ENCODE results near the gene GGCX. TPM values are rescaled to one million over a fixed set of nuclear protein-coding genes. Genes with fewer than 3 reads are reported as not detected.

Gene GGCX
- total and polyA plus RNA-seq, 2 of the 13 experiments (the other 11 are each of a cell fraction or from before 2014, with no cell fraction given) = 72.5 to 103 TPM

DNA sequence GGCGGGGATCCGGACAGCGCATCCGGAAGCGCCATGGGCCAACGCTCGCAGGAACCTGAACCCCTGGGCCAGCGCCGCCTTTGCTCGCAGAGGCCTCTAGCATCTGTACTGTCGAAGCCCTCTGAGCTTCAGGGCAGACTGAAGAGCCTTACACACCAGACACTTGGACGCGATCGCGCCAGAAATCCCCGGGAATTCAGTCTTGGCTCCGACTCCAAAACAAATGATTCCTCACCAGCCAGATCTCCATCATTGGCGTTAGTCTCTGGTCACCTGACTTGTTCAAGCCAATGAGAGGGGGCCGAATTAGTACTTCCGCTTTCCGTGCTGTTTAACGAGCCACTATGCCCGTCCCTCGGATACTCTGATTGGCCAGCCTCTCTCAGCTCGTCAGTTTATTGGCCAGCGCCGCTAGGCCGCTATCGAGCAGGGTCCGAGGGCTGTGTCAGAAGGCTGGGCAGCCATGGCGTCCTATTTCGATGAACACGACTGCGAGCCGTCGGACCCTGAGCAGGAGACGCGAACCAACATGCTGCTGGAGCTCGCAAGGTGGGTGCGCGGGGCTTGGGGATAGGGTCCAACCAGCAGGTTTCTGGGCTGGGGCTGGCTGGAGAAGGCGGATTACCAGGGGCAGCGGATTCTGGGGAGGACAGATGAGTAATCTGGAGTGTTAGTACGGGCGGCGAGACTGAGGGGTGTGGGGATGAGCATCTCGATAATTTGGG is 34.2 kb upstream of the GGCX start, which contains the start of gene RNF181 (continued):
- TF ChIP-seq, protein P1, sequence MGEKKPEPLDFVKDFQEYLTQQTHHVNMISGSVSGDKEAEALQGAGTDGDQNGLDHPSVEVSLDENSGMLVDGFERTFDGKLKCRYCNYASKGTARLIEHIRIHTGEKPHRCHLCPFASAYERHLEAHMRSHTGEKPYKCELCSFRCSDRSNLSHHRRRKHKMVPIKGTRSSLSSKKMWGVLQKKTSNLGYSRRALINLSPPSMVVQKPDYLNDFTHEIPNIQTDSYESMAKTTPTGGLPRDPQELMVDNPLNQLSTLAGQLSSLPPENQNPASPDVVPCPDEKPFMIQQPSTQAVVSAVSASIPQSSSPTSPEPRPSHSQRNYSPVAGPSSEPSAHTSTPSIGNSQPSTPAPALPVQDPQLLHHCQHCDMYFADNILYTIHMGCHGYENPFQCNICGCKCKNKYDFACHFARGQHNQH (CRISPR knock-in tag; IDR thresholded peaks at IDR 0.05) = no peak; the same call in none of the 2 replicates
- TF ChIP-seq ZNF644 (CRISPR knock-in tag; IDR thresholded peaks at IDR 0.05; ENCODE audit: low read depth) (no peak), RCOR2 (CRISPR knock-in tag; IDR thresholded peaks at IDR 0.05) (no peak), ZNF383 (CRISPR knock-in tag; IDR thresholded peaks at IDR 0.05; ENCODE audit: borderline replicate concordance) (no peak), RAD51 (IDR thresholded peaks at IDR 0.05; ENCODE audit: borderline replicate concordance) (peak; percentile 83), ISL2 (CRISPR knock-in tag; IDR thresholded peaks at IDR 0.05) (peak; percentile 59; the same call in 1 of the 2 replicates), ZSCAN12 (CRISPR knock-in tag; IDR thresholded peaks at IDR 0.05) (no peak; the same call in 1 of the 2 replicates), CEBPG (CRISPR knock-in tag; IDR thresholded peaks at IDR 0.05) (no peak), SRSF9 (IDR thresholded peaks at IDR 0.05; ENCODE audit: borderline replicate concordance, insufficient read depth, low read depth, low read length, poor library complexity, severe bottlenecking) (no peak), HHEX (CRISPR knock-in tag; IDR thresholded peaks at IDR 0.05) (no peak), ZNF510 (CRISPR knock-in tag; IDR thresholded peaks at IDR 0.05; ENCODE audit: low read depth) (no peak), ZNF562 (CRISPR knock-in tag; IDR thresholded peaks at IDR 0.05; ENCODE audit: borderline replicate concordance) (no peak), ESRRA (CRISPR knock-in tag; IDR thresholded peaks at IDR 0.05; ENCODE audit: low read depth) (peak; percentile 59; the same call in 1 of the 2 replicates), ZNF354B (CRISPR knock-in tag; IDR thresholded peaks at IDR 0.05) (no peak; the same call in 1 of the 2 replicates), ZNF713 (CRISPR knock-in tag; IDR thresholded peaks at IDR 0.05) (no peak), ZFP41 (CRISPR knock-in tag; IDR thresholded peaks at IDR 0.05; ENCODE audit: borderline replicate concordance) (peak; percentile 20; the same call in 1 of the 2 replicates), MYC (CRISPR knock-in tag; IDR thresholded peaks at IDR 0.05; ENCODE audit: borderline replicate concordance) (peak; percentile 75; the same call in 1 of the 2 replicates), ZNF766 (CRISPR knock-in tag; IDR thresholded peaks at IDR 0.05; ENCODE audit: borderline replicate concordance) (peak; percentile 42; the same call in 1 of the 2 replicates), NFKBIZ (CRISPR knock-in tag; IDR thresholded peaks at IDR 0.05) (no peak), HDAC1 (CRISPR knock-in tag; IDR thresholded peaks at IDR 0.05) (peak; percentile 83), DMAP1 (CRISPR knock-in tag; IDR thresholded peaks at IDR 0.05) (peak; percentile 40), ZNF367 (CRISPR knock-in tag; IDR thresholded peaks at IDR 0.05; ENCODE audit: borderline replicate concordance) (0 out of 2 replicates have a peak, but pooled peaks have one; percentile 23), SATB2 (CRISPR knock-in tag; IDR thresholded peaks at IDR 0.05) (no peak), TP53 (CRISPR knock-in tag; conservative IDR thresholded peaks at IDR 0.05) (0 out of 2 replicates have a peak, but pooled peaks have one; percentile 51), ZNF83 (CRISPR knock-in tag; IDR thresholded peaks at IDR 0.05; ENCODE audit: borderline replicate concordance) (no peak), ZNF136 (CRISPR knock-in tag; IDR thresholded peaks at IDR 0.05; ENCODE audit: low read depth) (no peak; the same call in 1 of the 2 replicates)
- TF ChIP-seq, protein P2, sequence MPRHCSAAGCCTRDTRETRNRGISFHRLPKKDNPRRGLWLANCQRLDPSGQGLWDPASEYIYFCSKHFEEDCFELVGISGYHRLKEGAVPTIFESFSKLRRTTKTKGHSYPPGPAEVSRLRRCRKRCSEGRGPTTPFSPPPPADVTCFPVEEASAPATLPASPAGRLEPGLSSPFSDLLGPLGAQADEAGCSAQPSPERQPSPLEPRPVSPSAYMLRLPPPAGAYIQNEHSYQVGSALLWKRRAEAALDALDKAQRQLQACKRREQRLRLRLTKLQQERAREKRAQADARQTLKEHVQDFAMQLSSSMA (CRISPR knock-in tag; IDR thresholded peaks at IDR 0.05) = peak; percentile 73; the same call in 1 of the 2 replicates
- TF ChIP-seq, protein P3, sequence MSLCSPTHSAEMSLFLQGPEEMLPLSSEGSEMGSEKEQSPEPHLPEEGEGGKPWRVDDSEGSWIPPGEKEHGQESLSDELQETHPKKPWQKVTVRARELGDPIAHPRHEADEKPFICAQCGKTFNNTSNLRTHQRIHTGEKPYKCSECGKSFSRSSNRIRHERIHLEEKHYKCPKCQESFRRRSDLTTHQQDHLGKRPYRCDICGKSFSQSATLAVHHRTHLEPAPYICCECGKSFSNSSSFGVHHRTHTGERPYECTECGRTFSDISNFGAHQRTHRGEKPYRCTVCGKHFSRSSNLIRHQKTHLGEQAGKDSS (CRISPR knock-in tag; IDR thresholded peaks at IDR 0.05; ENCODE audit: borderline replicate concordance, low read depth) = peak; percentile 59; the same call in 1 of the 2 replicates
- TF ChIP-seq, protein P4, sequence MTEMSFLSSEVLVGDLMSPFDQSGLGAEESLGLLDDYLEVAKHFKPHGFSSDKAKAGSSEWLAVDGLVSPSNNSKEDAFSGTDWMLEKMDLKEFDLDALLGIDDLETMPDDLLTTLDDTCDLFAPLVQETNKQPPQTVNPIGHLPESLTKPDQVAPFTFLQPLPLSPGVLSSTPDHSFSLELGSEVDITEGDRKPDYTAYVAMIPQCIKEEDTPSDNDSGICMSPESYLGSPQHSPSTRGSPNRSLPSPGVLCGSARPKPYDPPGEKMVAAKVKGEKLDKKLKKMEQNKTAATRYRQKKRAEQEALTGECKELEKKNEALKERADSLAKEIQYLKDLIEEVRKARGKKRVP (CRISPR knock-in tag; IDR thresholded peaks at IDR 0.05) = no peak; a peak in 1 of 4 replicates

Measured in HepG2 (cell line).